GM23338 (cell line): ENCODE measurements around the gene PLEKHA8. TPM values are rescaled to one million over a fixed set of nuclear protein-coding genes. Genes with fewer than 3 reads are reported as not detected.

ENCODE experiments used
- NANOG ChIP-seq: IDR thresholded peaks from 2 replicates; pipeline ENCODE4 v1.6.1; 2016; ENCODE audit warnings: antibody characterized with exemption, borderline replicate concordance
- STAT1 ChIP-seq: IDR thresholded peaks from one replicate; pipeline ENCODE4 v1.6.1; 2016; ENCODE audit warnings: antibody characterized with exemption; ENCODE audit not compliant: unreplicated experiment
- polyA plus RNA-seq: library from polyadenylated mRNA; unstranded; fragments of >200 nt; fragmentation: Nextera tagmentation; extraction: Ambion mirVana; gene quantifications from 2 replicates; pipeline ENCODE4 v1.2.1, GENCODE V29; 2016
- small RNA-seq: library from RNA; depleted of rRNA; stranded (forward); fragments of <200 nt; gene quantifications from one replicate; pipeline ENCODE3, GENCODE V24; 2014; ENCODE audit warnings: low replicate concordance
- total RNA-seq: library from RNA; depleted of rRNA; stranded (reverse); fragments of >200 nt; shearing (Covaris generic); gene quantifications from 2 replicates; pipeline ENCODE4 v1.2.3, GENCODE V29; 2014; rRNA removed
- TF ChIP-seq, protein P1 (sequence below): fragments of 250-450 bp; sonication (Bioruptor Pico); IDR thresholded peaks from 2 replicates; pipeline ENCODE4 v1.5.0; 2020; ENCODE audit warnings: mild to moderate bottlenecking, moderate library complexity
- TF ChIP-seq, protein P2 (sequence below): IDR thresholded peaks from one replicate; pipeline ENCODE4 v1.6.1; 2018; ENCODE audit warnings: antibody characterized with exemption; ENCODE audit not compliant: unreplicated experiment

Gene PLEKHA8
- total and polyA plus RNA-seq, 2 experiments from 2014 or later = 11.6 to 44.9 TPM

DNA sequence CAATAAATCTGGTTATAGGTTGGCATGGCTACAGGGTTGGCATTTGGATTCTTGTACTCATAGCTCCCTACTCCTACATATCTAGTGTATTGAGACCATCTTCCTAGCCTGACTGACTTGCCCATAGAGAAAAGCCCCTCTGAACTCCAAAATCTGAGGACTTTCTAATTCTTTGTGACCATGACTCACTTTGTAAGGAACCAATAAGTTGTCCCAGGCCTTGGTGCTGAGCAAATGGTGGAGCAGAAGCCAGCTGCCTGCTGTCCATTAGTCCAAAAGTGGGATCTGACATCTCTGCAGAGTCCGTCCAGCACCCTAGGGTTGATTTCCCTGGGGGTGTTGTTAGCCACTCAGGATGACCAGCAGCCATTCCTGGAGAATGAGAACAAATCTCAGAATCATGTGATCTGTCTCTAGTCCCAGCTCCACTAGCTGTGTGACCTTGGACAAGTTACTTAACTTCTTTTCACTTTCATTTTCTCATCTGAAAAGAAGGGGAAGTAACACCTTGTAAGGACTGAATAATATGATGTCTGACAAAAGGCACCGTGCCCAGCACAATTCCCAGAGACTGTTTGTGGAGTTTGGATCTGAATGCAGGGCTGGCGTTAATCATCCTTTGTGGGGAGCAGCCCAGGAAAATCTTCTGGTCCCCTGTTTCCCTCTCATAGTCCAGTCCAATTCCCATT, 150.7 kb downstream of the PLEKHA8 start (continued):
- TF ChIP-seq, protein P1, sequence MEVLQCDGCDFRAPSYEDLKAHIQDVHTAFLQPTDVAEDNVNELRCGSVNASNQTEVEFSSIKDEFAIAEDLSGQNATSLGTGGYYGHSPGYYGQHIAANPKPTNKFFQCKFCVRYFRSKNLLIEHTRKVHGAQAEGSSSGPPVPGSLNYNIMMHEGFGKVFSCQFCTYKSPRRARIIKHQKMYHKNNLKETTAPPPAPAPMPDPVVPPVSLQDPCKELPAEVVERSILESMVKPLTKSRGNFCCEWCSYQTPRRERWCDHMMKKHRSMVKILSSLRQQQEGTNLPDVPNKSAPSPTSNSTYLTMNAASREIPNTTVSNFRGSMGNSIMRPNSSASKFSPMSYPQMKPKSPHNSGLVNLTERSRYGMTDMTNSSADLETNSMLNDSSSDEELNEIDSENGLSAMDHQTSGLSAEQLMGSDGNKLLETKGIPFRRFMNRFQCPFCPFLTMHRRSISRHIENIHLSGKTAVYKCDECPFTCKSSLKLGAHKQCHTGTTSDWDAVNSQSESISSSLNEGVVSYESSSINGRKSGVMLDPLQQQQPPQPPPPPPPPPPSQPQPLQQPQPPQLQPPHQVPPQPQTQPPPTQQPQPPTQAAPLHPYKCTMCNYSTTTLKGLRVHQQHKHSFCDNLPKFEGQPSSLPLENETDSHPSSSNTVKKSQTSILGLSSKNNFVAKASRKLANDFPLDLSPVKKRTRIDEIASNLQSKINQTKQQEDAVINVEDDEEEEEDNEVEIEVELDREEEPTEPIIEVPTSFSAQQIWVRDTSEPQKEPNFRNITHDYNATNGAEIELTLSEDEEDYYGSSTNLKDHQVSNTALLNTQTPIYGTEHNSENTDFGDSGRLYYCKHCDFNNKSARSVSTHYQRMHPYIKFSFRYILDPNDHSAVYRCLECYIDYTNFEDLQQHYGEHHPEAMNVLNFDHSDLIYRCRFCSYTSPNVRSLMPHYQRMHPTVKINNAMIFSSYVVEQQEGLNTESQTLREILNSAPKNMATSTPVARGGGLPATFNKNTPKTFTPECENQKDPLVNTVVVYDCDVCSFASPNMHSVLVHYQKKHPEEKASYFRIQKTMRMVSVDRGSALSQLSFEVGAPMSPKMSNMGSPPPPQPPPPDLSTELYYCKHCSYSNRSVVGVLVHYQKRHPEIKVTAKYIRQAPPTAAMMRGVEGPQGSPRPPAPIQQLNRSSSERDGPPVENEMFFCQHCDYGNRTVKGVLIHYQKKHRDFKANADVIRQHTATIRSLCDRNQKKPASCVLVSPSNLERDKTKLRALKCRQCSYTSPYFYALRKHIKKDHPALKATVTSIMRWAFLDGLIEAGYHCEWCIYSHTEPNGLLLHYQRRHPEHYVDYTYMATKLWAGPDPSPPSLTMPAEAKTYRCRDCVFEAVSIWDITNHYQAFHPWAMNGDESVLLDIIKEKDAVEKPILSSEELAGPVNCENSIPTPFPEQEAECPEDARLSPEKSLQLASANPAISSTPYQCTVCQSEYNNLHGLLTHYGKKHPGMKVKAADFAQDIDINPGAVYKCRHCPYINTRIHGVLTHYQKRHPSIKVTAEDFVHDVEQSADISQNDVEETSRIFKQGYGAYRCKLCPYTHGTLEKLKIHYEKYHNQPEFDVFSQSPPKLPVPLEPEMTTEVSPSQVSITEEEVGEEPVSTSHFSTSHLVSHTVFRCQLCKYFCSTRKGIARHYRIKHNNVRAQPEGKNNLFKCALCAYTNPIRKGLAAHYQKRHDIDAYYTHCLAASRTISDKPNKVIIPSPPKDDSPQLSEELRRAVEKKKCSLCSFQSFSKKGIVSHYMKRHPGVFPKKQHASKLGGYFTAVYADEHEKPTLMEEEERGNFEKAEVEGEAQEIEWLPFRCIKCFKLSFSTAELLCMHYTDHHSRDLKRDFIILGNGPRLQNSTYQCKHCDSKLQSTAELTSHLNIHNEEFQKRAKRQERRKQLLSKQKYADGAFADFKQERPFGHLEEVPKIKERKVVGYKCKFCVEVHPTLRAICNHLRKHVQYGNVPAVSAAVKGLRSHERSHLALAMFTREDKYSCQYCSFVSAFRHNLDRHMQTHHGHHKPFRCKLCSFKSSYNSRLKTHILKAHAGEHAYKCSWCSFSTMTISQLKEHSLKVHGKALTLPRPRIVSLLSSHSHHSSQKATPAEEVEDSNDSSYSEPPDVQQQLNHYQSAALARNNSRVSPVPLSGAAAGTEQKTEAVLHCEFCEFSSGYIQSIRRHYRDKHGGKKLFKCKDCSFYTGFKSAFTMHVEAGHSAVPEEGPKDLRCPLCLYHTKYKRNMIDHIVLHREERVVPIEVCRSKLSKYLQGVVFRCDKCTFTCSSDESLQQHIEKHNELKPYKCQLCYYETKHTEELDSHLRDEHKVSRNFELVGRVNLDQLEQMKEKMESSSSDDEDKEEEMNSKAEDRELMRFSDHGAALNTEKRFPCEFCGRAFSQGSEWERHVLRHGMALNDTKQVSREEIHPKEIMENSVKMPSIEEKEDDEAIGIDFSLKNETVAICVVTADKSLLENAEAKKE = no peak
- no peak for TF ChIP-seq NANOG
- no peak for TF ChIP-seq STAT1
- TF ChIP-seq, protein P2, sequence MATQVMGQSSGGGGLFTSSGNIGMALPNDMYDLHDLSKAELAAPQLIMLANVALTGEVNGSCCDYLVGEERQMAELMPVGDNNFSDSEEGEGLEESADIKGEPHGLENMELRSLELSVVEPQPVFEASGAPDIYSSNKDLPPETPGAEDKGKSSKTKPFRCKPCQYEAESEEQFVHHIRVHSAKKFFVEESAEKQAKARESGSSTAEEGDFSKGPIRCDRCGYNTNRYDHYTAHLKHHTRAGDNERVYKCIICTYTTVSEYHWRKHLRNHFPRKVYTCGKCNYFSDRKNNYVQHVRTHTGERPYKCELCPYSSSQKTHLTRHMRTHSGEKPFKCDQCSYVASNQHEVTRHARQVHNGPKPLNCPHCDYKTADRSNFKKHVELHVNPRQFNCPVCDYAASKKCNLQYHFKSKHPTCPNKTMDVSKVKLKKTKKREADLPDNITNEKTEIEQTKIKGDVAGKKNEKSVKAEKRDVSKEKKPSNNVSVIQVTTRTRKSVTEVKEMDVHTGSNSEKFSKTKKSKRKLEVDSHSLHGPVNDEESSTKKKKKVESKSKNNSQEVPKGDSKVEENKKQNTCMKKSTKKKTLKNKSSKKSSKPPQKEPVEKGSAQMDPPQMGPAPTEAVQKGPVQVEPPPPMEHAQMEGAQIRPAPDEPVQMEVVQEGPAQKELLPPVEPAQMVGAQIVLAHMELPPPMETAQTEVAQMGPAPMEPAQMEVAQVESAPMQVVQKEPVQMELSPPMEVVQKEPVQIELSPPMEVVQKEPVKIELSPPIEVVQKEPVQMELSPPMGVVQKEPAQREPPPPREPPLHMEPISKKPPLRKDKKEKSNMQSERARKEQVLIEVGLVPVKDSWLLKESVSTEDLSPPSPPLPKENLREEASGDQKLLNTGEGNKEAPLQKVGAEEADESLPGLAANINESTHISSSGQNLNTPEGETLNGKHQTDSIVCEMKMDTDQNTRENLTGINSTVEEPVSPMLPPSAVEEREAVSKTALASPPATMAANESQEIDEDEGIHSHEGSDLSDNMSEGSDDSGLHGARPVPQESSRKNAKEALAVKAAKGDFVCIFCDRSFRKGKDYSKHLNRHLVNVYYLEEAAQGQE = no peak

Small RNA genes within 50 kb of the gene (small RNA-seq; reads per million reads assigned to genes)
- not detected for gene RPS27P16

Other genes starting within 250 kb of the PLEKHA8 start
- gene WIPF3, start 221.9 kb upstream of the PLEKHA8 start, total RNA-seq = 5.7 and 5.9 TPM in 2 replicates
- 10.0 and 11.4 TPM in 2 replicates for gene WIPF3, start 221.9 kb upstream of the PLEKHA8 start, polyA plus RNA-seq
- gene SCRN1, start 38.6 kb upstream of the PLEKHA8 start, total RNA-seq = 60.5 and 66.7 TPM in 2 replicates
- 15.2 and 15.6 TPM in 2 replicates for gene SCRN1, start 38.6 kb upstream of the PLEKHA8 start, polyA plus RNA-seq
- 11.8 and 21.4 TPM in 2 replicates for gene FKBP14, start 1.7 kb upstream of the PLEKHA8 start, total RNA-seq
- 10.4 and 12.9 TPM in 2 replicates for gene FKBP14, start 1.7 kb upstream of the PLEKHA8 start, polyA plus RNA-seq
- 4.7 and 8.7 TPM in 2 replicates for gene MTURN, start 106.6 kb downstream of the PLEKHA8 start, total RNA-seq
- gene MTURN, start 106.6 kb downstream of the PLEKHA8 start, polyA plus RNA-seq = 3.0 and 3.1 TPM in 2 replicates